Liver (tissue), 9 donors: ENCODE results near the gene MAP3K19. TPM values are rescaled to one million over a fixed set of nuclear protein-coding genes. Genes with fewer than 3 reads are reported as not detected.

Source experiments
- DNase-seq: peaks from one replicate; pipeline ENCODE4 v3.0.0-alpha.2; 2017; ENCODE audit warnings: low spot score
- H3K27ac ChIP-seq, 2 donors: one replicate each; pipeline ENCODE4 v1.7.0; 2013; ENCODE audit warnings: inconsistent platforms in 2 of 2, low read length in 2 of 2, control low read depth in 1 of 2, low read depth in 1 of 2, mild to moderate bottlenecking in 1 of 2
- H3K27me3 ChIP-seq, 4 donors: one replicate each; pipeline versions ENCODE4 v1.6.1 to v1.7.0; 2013; ENCODE audit warnings: low read length in 3 of 4, inconsistent platforms in 1 of 4, mild to moderate bottlenecking in 1 of 4, moderate library complexity in 1 of 4; ENCODE audit not compliant: control insufficient read depth in 4 of 4, insufficient read depth in 4 of 4
- H3K36me3 ChIP-seq, 4 donors: one replicate each; pipeline versions ENCODE4 v1.6.1 to v1.7.0; 2013; ENCODE audit warnings: low read length in 3 of 4, mild to moderate bottlenecking in 3 of 4, low read depth in 1 of 4, moderate library complexity in 1 of 4; ENCODE audit not compliant: control insufficient read depth in 4 of 4, insufficient read depth in 3 of 4
- H3K4me1 ChIP-seq, 4 donors: one replicate each; pipeline versions ENCODE4 v1.6.1 to v1.7.0; 2013; ENCODE audit warnings: low read length in 3 of 4, mild to moderate bottlenecking in 3 of 4, moderate library complexity in 1 of 4; ENCODE audit not compliant: control insufficient read depth in 4 of 4, insufficient read depth in 4 of 4
- H3K4me3 ChIP-seq, 3 donors: one replicate each; pipeline versions ENCODE4 v1.6.1 to v1.7.0; 2013; ENCODE audit warnings: low read length in 3 of 3, control low read depth in 1 of 3, low read depth in 1 of 3, mild to moderate bottlenecking in 1 of 3
- H3K9ac ChIP-seq, 2 donors: one replicate each; pipeline ENCODE4 v1.7.0; 2013; ENCODE audit warnings: low read length in 2 of 2, mild to moderate bottlenecking in 2 of 2, moderate library complexity in 2 of 2, control low read depth in 1 of 2, low read depth in 1 of 2
- H3K9me3 ChIP-seq, 4 donors: one replicate each; pipeline versions ENCODE4 v1.6.1 to v1.7.0; 2013; ENCODE audit warnings: low read length in 3 of 4; ENCODE audit not compliant: control insufficient read depth in 4 of 4
- EGR1 ChIP-seq, 2 donors: IDR thresholded peaks; 2 replicates each; pipeline ENCODE4 v1.6.1; 2016 to 2018; ENCODE audit warnings: antibody characterized with exemption in 2 of 2, low read depth in 2 of 2
- FOXA1 ChIP-seq: IDR thresholded peaks from 2 replicates; pipeline ENCODE4 v1.6.1; 2016; ENCODE audit warnings: antibody characterized with exemption
- GABPA ChIP-seq, 2 donors: IDR thresholded peaks in 1 of 2; conservative IDR thresholded peaks in 1 of 2; 2 replicates each; pipeline ENCODE4 v1.6.1; 2016; ENCODE audit warnings: antibody characterized with exemption in 2 of 2, mild to moderate bottlenecking in 1 of 2, moderate library complexity in 1 of 2
- HNF4A ChIP-seq, 2 donors: conservative IDR thresholded peaks; 2 replicates each; pipeline ENCODE4 v1.6.1; 2016; ENCODE audit warnings: antibody characterized with exemption in 2 of 2, mild to moderate bottlenecking in 2 of 2
- HNF4G ChIP-seq: IDR thresholded peaks from 2 replicates; pipeline ENCODE4 v1.6.1; 2016; ENCODE audit warnings: antibody characterized with exemption
- JUND ChIP-seq, 2 donors: IDR thresholded peaks; 2 replicates each; pipeline ENCODE4 v1.6.1; 2016; ENCODE audit warnings: antibody characterized with exemption in 2 of 2
- NR2F2 ChIP-seq: IDR thresholded peaks from 2 replicates; pipeline ENCODE4 v1.6.1; 2016; ENCODE audit warnings: antibody characterized with exemption
- RAD21 ChIP-seq, 2 donors: IDR thresholded peaks; 2 replicates each; pipeline ENCODE4 v1.6.1; 2016; ENCODE audit warnings: antibody characterized with exemption in 2 of 2, mild to moderate bottlenecking in 2 of 2
- RXRA ChIP-seq, 2 donors: IDR thresholded peaks; 2 replicates each; pipeline ENCODE4 v1.6.1; 2017 to 2018; ENCODE audit warnings: antibody characterized with exemption in 2 of 2, mild to moderate bottlenecking in 1 of 2
- SP1 ChIP-seq: IDR thresholded peaks from 2 replicates; pipeline ENCODE4 v1.6.1; 2018; ENCODE audit warnings: antibody characterized with exemption, mild to moderate bottlenecking
- TAF1 ChIP-seq: conservative IDR thresholded peaks from 2 replicates; pipeline ENCODE4 v1.6.1; 2016; ENCODE audit warnings: antibody characterized with exemption, mild to moderate bottlenecking
- YY1 ChIP-seq: IDR thresholded peaks from 2 replicates; pipeline ENCODE4 v1.6.1; 2016; ENCODE audit warnings: antibody characterized with exemption, mild to moderate bottlenecking
- WGBS: extraction: QIAGEN DNeasy Blood & Tissue Kit; methylation state at CpG from one replicate; pipeline ENCODE4 v1.1.7; 2013; 5-methylcytosine and 5-hydroxymethylcytosine counted together
- polyA plus RNA-seq, 2 donors: library from polyadenylated mRNA; stranded (reverse) in 1 of 2; unstranded in 1 of 2; fragments of 200-250 nt in 1 of 2; fragments of >200 nt in 1 of 2; fragmentation: Nextera tagmentation in 1 of 2; extraction: Ambion mirVana in 1 of 2; gene quantifications; one replicate each; pipeline versions ENCODE4 v1.2.1 to v1.2.3, GENCODE V29; 2013 to 2015
- total RNA-seq, 2 donors: library from RNA; depleted of rRNA; stranded (reverse); fragments of >200 nt; gene quantifications; one replicate each; pipeline ENCODE4 v1.2.3, GENCODE V29; 2014
- TF ChIP-seq, protein P1 (sequence below): IDR thresholded peaks from 2 replicates; pipeline ENCODE4 v1.6.1; 2016; ENCODE audit warnings: antibody characterized with exemption
- TF ChIP-seq, protein P2 (sequence below): IDR thresholded peaks from 2 replicates; pipeline ENCODE4 v1.6.1; 2016; ENCODE audit warnings: antibody characterized with exemption
- TF ChIP-seq, protein P3 (sequence below): IDR thresholded peaks from 2 replicates; pipeline ENCODE4 v1.6.1; 2016; ENCODE audit warnings: antibody characterized with exemption
- donor health status: healthy.
- donor health status: healthy.
- donor health status: healthy.
- donor health status: healthy.
- donor health status: healthy.

Gene MAP3K19
- total and polyA plus RNA-seq, 4 donors: not detected

GRCh38 chr2:134949981-134950708, 97.1 kb downstream of the MAP3K19 start:
- Histone ChIP-seq H3K27ac (no peak overlapping the region), H3K4me1 (no peaks in the 10 kb centered on the region), H3K9ac (no peak overlapping the region), H3K27me3 (no peaks in the 10 kb centered on the region), H3K9me3 (no peaks in the 10 kb centered on the region), H3K4me3 (no peak overlapping the region), H3K36me3 (peaks cover 6 to 55% (median 37%) of the 10 kb centered on the region in 4 donors)
- TF ChIP-seq JUND (IDR thresholded peaks at IDR 0.05) (no peak), EGR1 (IDR thresholded peaks at IDR 0.05; ENCODE audit: low read depth in 2 of 2) (no peak), HNF4A (conservative IDR thresholded peaks at IDR 0.05) (no peak), RXRA (IDR thresholded peaks at IDR 0.05) (no peak)
- TF ChIP-seq, protein P1, sequence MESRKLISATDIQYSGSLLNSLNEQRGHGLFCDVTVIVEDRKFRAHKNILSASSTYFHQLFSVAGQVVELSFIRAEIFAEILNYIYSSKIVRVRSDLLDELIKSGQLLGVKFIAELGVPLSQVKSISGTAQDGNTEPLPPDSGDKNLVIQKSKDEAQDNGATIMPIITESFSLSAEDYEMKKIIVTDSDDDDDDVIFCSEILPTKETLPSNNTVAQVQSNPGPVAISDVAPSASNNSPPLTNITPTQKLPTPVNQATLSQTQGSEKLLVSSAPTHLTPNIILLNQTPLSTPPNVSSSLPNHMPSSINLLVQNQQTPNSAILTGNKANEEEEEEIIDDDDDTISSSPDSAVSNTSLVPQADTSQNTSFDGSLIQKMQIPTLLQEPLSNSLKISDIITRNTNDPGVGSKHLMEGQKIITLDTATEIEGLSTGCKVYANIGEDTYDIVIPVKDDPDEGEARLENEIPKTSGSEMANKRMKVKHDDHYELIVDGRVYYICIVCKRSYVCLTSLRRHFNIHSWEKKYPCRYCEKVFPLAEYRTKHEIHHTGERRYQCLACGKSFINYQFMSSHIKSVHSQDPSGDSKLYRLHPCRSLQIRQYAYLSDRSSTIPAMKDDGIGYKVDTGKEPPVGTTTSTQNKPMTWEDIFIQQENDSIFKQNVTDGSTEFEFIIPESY: no peak
- TF ChIP-seq, protein P2, sequence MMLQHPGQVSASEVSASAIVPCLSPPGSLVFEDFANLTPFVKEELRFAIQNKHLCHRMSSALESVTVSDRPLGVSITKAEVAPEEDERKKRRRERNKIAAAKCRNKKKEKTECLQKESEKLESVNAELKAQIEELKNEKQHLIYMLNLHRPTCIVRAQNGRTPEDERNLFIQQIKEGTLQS: no peak
- WGBS: 90% methylated on average over 7 of the region's 7 CpGs
- no peak for DNase-seq

GRCh38 chr2:134946073-134946472, 101.2 kb downstream of the MAP3K19 start:
- DNase-seq: no peak
- peaks cover 0 to 2% (median 0%) of the 10 kb centered on the region in 4 donors for H3K4me1 ChIP-seq
- TF ChIP-seq HNF4A (conservative IDR thresholded peaks at IDR 0.05) (no peak), RAD21 (IDR thresholded peaks at IDR 0.05) (no peak), SP1 (no peak), JUND (IDR thresholded peaks at IDR 0.05) (no peak), FOXA1 (no peak)
- TF ChIP-seq, protein P3, sequence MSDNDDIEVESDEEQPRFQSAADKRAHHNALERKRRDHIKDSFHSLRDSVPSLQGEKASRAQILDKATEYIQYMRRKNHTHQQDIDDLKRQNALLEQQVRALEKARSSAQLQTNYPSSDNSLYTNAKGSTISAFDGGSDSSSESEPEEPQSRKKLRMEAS: no peak
- TF ChIP-seq, protein P1: no peak
- no peaks in the 10 kb centered on the region for H3K9me3 ChIP-seq
- H3K27me3 ChIP-seq: no peaks in the 10 kb centered on the region
- no peak overlapping the region for H3K9ac ChIP-seq
- 86% methylated on average over 6 of the region's 6 CpGs for WGBS
- H3K36me3 ChIP-seq: peaks cover 3 to 29% (median 20%) of the 10 kb centered on the region in 4 donors
- no peak overlapping the region for H3K27ac ChIP-seq
- no peak overlapping the region for H3K4me3 ChIP-seq

GRCh38 chr2:134944975-134945374, 102.3 kb downstream of the MAP3K19 start:
- no peaks in the 10 kb centered on the region for H3K27me3 ChIP-seq
- peaks cover 5 to 29% (median 23%) of the 10 kb centered on the region in 4 donors for H3K36me3 ChIP-seq
- 95% methylated on average over 1 of the region's 1 CpG for WGBS
- TF ChIP-seq HNF4G (no peak), RAD21 (IDR thresholded peaks at IDR 0.05) (no peak), SP1 (no peak), GABPA (IDR thresholded peaks at IDR 0.05 in 1 of 2, conservative IDR thresholded peaks at IDR 0.05 in 1 of 2) (no peak), HNF4A (conservative IDR thresholded peaks at IDR 0.05) (no peak), FOXA1 (no peak), NR2F2 (no peak), JUND (IDR thresholded peaks at IDR 0.05) (no peak), EGR1 (IDR thresholded peaks at IDR 0.05; ENCODE audit: low read depth in 2 of 2) (no peak), TAF1 (no peak), RXRA (IDR thresholded peaks at IDR 0.05) (no peak), YY1 (no peak)
- TF ChIP-seq, protein P3: no peak
- TF ChIP-seq, protein P2: no peak
- TF ChIP-seq, protein P1: no peak

More at GRCh38 chr2:134944975-134945374, 102.3 kb downstream of the MAP3K19 start:
- Histone ChIP-seq H3K4me3 (no peak overlapping the region), H3K9ac (no peak overlapping the region), H3K4me1 (peaks cover 0 to 2% (median 0%) of the 10 kb centered on the region in 4 donors), H3K9me3 (no peaks in the 10 kb centered on the region), H3K27ac (no peak overlapping the region)
- no peak for DNase-seq
